NCI-H1930 (cell line): ENCODE measurements around the gene CBFA2T2.
A peak's percentile ranks its signal among the peaks of the same experiment; 100 is the strongest.

ENCODE experiments used
- DNase-seq, 2 experiments: peaks; one replicate each; lab custom pipeline; 2025; lab: John Stamatoyannopoulos, UW

The CBFA2T2 gene

DNA sequence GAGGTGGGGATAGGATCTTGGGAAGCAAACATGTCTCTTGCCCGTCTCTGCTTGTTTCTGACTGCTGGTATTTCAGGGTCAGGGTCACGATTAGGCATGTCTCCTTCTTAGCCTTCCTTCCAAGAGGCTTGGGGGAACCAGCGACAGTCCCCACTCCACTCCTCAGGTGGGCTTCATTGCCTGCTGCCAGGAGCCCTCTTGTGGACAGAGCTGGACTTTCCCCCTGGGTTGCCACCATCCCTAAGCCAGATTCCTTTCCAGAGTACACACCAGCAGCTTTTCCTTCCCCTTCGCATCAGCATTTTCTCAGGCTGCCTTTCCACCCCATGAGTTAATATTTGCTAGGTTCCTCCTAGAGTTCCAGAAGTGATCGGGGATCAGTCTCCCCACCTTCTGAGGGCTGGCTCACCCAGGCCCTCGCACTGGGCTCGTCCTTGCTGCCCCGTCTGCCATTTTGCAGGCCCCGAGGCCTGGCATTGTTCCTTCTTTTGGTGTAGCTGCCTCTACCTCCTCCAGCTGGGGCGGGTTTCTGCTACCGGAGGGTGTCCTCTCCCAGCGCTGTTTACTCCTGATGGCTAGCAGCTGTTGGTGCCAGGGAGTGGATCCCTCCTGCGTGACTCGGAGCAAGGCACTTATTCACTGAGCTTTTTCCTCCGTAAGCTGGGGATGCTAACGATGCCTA, 163.5 kb downstream of the CBFA2T2 start:
- DNase-seq, result peak; percentile 49 to 70

GRCh38 chr20:33653900-33654596, 164.2 kb downstream of the CBFA2T2 start:
- DNase-seq, result peak in 1 of 2 experiments; percentile 47

DNA sequence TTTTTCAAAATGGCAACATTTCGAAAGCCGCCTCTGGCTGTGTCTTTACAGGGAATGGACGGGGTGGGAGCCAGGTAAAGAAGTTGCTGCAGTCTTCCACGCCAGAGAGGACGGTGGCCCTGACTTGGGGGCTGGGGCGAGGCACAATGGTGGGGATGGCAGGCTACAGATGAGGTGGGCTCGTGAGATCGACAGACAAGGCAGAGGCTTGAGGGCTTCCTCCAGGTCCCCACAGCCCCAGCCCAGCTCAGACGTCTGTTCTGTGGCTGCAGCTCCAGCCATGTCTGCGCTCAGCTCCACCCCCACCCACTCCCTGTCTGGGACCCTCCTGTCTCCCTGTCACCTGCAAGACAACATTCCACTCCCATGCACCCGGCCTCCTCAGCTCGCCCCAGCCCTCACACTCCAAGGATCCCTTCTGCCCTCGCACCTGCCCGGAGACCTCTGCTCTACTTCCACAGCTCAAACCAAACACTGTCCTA, 164.8 kb downstream of the CBFA2T2 start:
- DNase-seq, result no peak

- DNase-seq, result no peak
Observed at GRCh38 chr20:33655164-33655563, 165.3 kb downstream of the CBFA2T2 start.

- DNase-seq, result no peak
Observed at GRCh38 chr20:33656010-33656782, 166.3 kb downstream of the CBFA2T2 start.

GRCh38 chr20:33656783-33657703, 167.1 kb downstream of the CBFA2T2 start:
- no peak for DNase-seq

DNA sequence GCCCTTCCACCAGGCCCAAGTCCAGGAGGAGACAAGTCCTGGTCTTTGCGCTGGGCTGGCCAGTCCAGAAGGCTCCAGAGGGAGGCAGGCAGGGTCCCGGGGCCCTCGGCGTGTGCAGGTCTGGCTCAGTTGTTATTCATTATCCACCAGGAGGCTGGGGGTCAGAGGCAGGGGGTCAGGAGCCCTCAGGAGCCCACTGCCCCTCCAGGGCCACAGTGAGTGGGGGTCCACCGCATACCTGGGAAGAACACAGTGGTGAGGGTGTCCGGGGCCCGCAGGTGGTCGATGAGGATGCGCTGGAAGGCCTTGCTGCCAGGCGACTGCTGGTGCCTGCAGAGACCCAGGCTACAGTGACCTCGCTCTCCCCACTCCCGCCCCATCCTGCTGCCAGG, 167.8 kb downstream of the CBFA2T2 start:
- DNase-seq, result no peak

DNA sequence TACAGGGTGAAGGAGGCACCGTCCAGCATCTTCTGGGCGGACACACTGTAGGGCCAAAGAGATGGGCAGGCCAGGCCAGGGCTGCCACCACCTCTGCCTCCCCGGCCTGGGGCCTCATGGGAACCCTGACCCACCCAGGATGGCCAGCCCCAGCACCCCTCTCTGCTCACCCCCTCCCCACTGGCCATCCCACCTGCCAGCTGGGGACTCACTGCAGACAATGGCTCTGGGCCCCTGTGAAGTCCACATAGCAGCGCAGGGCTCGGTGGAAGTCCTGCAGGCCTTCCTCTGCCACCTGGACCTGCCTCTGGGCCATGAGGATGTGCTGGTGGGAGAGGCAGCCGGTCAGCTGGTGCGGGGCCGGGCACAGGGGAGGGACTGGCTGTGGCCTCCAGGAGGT, 168.6 kb downstream of the CBFA2T2 start:
- DNase-seq, result no peak

DNA sequence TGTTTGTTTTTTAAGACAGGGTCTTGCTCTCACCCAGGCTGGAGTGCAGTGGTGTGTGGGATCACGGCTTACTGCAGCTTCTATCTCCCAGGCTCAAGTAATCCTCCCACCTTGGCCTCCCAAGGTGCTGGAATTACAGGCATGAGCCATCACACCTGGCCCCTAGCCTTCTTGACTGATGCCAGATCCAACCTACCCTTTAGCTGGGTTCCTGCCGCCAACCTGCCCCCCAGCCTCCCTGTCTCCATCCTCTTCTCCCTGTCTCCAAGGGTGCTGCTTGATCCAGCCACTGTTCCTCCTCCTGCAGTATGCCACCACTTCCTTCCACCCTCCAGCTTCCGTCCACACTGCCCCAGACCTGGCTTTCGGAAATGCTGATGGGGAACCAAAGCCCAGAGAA, 169.0 kb downstream of the CBFA2T2 start:
- no peak for DNase-seq

DNA sequence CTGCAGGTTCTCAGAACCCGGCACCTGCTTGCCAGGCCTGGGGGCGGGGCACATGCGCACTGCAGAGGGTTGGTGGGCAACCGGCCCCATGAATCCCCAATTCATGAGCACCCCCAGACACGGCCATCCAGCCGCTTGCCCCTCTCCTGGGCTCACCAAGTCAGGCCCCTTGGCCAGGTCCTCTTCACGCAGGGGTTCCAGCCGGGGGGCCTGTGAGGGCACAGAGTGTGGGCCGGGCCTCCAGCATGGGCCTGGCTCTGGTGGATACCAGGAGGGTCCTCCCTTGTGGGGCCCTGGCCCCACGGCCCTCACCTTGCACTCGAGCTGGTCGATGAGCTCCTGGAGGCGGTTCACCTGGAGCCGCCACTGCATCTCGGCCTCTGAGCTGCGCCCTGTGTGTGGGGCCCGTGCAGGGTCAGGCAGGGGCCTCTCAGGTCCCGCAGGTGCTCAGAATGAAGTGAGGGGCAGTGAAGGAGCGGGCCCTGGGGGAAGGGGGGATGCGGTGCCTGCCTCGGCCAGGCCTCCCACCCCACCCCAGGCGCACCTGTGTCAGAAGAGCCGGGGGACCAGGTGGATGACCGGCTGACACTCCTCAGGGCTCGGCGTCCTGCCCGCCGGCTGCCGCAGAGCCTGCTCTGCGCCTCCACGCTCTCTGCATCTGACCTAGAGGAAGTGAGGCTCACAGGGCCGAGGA, 169.6 kb downstream of the CBFA2T2 start:
- no peak for DNase-seq

DNA sequence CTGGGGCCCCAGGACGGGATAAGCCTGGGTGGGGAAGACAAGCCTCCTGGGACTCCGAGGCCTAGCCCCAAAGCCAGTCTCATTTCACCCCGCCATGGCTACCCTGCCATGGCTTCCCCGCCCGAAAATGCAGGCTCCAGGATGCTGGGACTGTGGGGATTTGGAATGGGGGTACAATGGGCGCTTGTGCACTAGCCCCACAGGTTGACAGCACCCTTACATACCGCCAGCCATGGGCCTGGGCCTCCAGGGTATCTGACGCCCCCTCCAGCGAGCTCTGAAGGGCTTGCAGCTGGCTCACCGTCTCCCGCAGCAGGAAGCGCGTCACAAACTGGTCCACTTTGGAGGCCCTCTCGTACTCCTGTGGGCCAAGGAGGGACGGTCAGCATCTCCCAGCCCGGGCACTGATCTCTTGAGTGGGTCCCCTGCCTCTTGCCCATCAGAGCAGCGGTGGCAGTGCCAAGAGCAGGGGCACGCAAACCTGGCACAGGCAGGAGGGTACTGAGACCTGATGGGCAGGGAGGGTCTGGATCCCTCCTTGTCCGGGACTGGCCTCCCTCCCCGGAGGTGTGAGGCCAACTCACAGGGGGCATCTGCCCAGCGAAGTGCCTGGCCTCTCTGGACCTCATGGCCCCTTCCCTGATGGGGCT, 170.3 kb downstream of the CBFA2T2 start:
- DNase-seq, result no peak

DNA sequence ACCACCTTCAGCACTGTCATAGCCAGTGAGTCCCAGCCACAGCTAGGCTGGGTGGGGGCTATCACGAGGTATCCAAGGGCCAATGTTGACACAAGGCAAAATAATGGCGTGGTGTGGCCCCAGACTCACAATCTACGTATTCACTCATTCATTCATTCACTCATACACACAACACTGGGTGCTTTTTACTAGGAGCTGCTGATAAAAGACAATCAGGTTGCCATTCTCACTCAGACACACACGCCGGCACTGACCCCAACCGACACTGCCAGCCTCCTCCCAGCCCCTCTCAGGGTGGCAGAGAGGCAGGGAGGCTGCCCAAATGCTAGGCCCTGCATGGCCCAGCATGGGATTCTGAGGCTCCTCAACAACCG, 170.8 kb downstream of the CBFA2T2 start:
- no peak for DNase-seq

GRCh38 chr20:33662172-33662571, 172.3 kb downstream of the CBFA2T2 start, which contains the start of gene C20orf144:
TSS of gene C20orf144 (plus strand) at chr20:33662327. CDS start at chr20:33662346, 19 bp downstream.
- DNase-seq, result no peak

DNA sequence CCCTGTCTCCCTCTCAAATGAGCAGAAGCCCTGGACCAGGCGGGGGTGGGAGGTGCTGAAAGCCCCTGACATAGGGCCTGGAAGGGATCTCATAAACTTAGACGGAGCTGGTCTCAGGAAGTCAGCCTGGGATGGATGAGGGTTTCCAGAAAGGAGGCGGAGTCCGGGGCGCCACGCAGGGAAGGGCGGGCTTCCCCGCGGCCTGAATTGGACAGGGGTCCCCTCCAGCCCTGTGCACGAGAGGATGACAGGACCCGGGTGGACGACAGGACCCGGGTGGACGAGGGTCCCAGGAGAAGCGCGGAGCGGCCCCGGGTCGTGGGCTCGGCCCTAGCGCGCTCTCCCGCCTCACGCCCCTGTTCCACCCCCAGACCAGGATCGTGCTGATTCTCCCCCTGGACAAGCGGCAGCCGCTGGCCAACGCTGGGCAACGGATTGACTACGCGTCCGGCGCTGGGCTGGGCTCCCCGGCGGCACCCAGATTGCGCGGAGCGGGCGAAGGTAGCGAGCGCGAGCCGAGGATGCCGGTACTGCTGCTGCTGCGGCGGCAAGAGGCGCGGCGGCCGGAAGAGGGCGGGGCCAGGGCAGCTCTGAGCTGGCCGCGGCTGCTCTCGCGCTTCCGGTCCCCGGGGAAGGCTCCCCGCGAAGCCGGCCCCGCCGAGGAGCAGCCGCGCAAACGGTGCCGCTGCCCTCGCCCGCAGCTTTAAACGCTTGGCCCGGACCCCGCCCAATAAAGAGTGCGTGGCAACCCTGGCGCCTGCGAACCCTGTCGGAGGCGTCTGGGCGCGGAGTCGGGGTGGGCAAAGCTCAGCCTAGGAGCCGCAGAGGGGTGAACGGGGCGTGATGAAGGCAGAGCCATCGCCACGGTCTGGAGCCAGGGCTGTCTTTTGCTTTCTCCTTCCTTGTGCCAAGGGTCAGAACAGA, 173.5 kb downstream of the CBFA2T2 start:
- DNase-seq, result peak; percentile 59 to 82

GRCh38 chr20:33664085-33664761, 174.3 kb downstream of the CBFA2T2 start:
- no peak for DNase-seq

DNA sequence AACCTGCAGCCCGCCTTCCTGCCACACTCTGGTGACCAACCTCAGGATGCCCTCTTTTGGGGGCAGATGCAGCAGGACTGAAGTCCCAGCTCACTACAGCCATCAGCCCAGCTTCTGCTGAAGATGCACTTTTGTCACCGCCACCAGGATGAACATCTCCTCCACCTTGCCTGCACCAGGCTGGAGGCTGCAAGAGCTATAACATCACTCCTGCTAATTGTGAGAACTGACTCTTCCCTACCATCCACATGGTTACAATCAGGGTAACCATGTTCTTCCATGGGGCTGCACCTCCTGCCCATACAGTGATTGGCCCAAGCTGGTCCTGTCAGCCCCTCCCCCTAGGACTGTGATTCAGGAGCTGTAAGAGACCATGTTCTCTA, 174.9 kb downstream of the CBFA2T2 start:
- DNase-seq, result no peak

- no peak for DNase-seq
Observed at GRCh38 chr20:33666293-33667244, 176.7 kb downstream of the CBFA2T2 start, which contains the start of gene ACTL10. TSS of gene ACTL10 (plus strand) at chr20:33666943. CDS start at chr20:33667498, 555 bp downstream.
